Liver (tissue), 9 donors: ENCODE measurements around the gene RAMP3. TPM values are rescaled to one million over a fixed set of nuclear protein-coding genes. Genes with fewer than 3 reads are reported as not detected.
A peak's percentile ranks its signal among the peaks of the same experiment; 100 is the strongest.
"Not testable (repeated sequence)": the region's sequence is repeated elsewhere in the genome, so short reads cannot be mapped to it uniquely, and the experiment has no call there.

ENCODE experiments used
- DNase-seq: peaks from one replicate; pipeline ENCODE4 v3.0.0-alpha.2; 2017; ENCODE audit warnings: low spot score
- H3K27ac ChIP-seq, 2 donors: one replicate each; pipeline ENCODE4 v1.7.0; 2013; ENCODE audit warnings: inconsistent platforms in 2 of 2, low read length in 2 of 2, control low read depth in 1 of 2, low read depth in 1 of 2, mild to moderate bottlenecking in 1 of 2
- H3K27me3 ChIP-seq, 4 donors: one replicate each; pipeline versions ENCODE4 v1.6.1 to v1.7.0; 2013; ENCODE audit warnings: low read length in 3 of 4, inconsistent platforms in 1 of 4, mild to moderate bottlenecking in 1 of 4, moderate library complexity in 1 of 4; ENCODE audit not compliant: control insufficient read depth in 4 of 4, insufficient read depth in 4 of 4
- H3K36me3 ChIP-seq, 4 donors: one replicate each; pipeline versions ENCODE4 v1.6.1 to v1.7.0; 2013; ENCODE audit warnings: low read length in 3 of 4, mild to moderate bottlenecking in 3 of 4, low read depth in 1 of 4, moderate library complexity in 1 of 4; ENCODE audit not compliant: control insufficient read depth in 4 of 4, insufficient read depth in 3 of 4
- H3K4me1 ChIP-seq, 4 donors: one replicate each; pipeline versions ENCODE4 v1.6.1 to v1.7.0; 2013; ENCODE audit warnings: low read length in 3 of 4, mild to moderate bottlenecking in 3 of 4, moderate library complexity in 1 of 4; ENCODE audit not compliant: control insufficient read depth in 4 of 4, insufficient read depth in 4 of 4
- H3K4me3 ChIP-seq, 3 donors: one replicate each; pipeline versions ENCODE4 v1.6.1 to v1.7.0; 2013; ENCODE audit warnings: low read length in 3 of 3, control low read depth in 1 of 3, low read depth in 1 of 3, mild to moderate bottlenecking in 1 of 3
- H3K9ac ChIP-seq, 2 donors: one replicate each; pipeline ENCODE4 v1.7.0; 2013; ENCODE audit warnings: low read length in 2 of 2, mild to moderate bottlenecking in 2 of 2, moderate library complexity in 2 of 2, control low read depth in 1 of 2, low read depth in 1 of 2
- H3K9me3 ChIP-seq, 4 donors: one replicate each; pipeline versions ENCODE4 v1.6.1 to v1.7.0; 2013; ENCODE audit warnings: low read length in 3 of 4; ENCODE audit not compliant: control insufficient read depth in 4 of 4
- EGR1 ChIP-seq, 2 donors: IDR thresholded peaks; 2 replicates each; pipeline ENCODE4 v1.6.1; 2016 to 2018; ENCODE audit warnings: antibody characterized with exemption in 2 of 2, low read depth in 2 of 2
- FOXA1 ChIP-seq: IDR thresholded peaks from 2 replicates; pipeline ENCODE4 v1.6.1; 2016; ENCODE audit warnings: antibody characterized with exemption
- FOXA2 ChIP-seq: IDR thresholded peaks from 2 replicates; pipeline ENCODE4 v1.6.1; 2016; ENCODE audit warnings: antibody characterized with exemption
- GABPA ChIP-seq, 2 donors: IDR thresholded peaks in 1 of 2; conservative IDR thresholded peaks in 1 of 2; 2 replicates each; pipeline ENCODE4 v1.6.1; 2016; ENCODE audit warnings: antibody characterized with exemption in 2 of 2, mild to moderate bottlenecking in 1 of 2, moderate library complexity in 1 of 2
- HNF4A ChIP-seq, 2 donors: conservative IDR thresholded peaks; 2 replicates each; pipeline ENCODE4 v1.6.1; 2016; ENCODE audit warnings: antibody characterized with exemption in 2 of 2, mild to moderate bottlenecking in 2 of 2
- HNF4G ChIP-seq: IDR thresholded peaks from 2 replicates; pipeline ENCODE4 v1.6.1; 2016; ENCODE audit warnings: antibody characterized with exemption
- NR2F2 ChIP-seq: IDR thresholded peaks from 2 replicates; pipeline ENCODE4 v1.6.1; 2016; ENCODE audit warnings: antibody characterized with exemption
- RAD21 ChIP-seq, 2 donors: IDR thresholded peaks; 2 replicates each; pipeline ENCODE4 v1.6.1; 2016; ENCODE audit warnings: antibody characterized with exemption in 2 of 2, mild to moderate bottlenecking in 2 of 2
- SP1 ChIP-seq: IDR thresholded peaks from 2 replicates; pipeline ENCODE4 v1.6.1; 2018; ENCODE audit warnings: antibody characterized with exemption, mild to moderate bottlenecking
- TAF1 ChIP-seq: conservative IDR thresholded peaks from 2 replicates; pipeline ENCODE4 v1.6.1; 2016; ENCODE audit warnings: antibody characterized with exemption, mild to moderate bottlenecking
- YY1 ChIP-seq: IDR thresholded peaks from 2 replicates; pipeline ENCODE4 v1.6.1; 2016; ENCODE audit warnings: antibody characterized with exemption, mild to moderate bottlenecking
- WGBS: extraction: QIAGEN DNeasy Blood & Tissue Kit; methylation state at CpG from one replicate; pipeline ENCODE4 v1.1.7; 2013; 5-methylcytosine and 5-hydroxymethylcytosine counted together
- polyA plus RNA-seq, 2 donors: library from polyadenylated mRNA; stranded (reverse) in 1 of 2; unstranded in 1 of 2; fragments of 200-250 nt in 1 of 2; fragments of >200 nt in 1 of 2; fragmentation: Nextera tagmentation in 1 of 2; extraction: Ambion mirVana in 1 of 2; gene quantifications; one replicate each; pipeline versions ENCODE4 v1.2.1 to v1.2.3, GENCODE V29; 2013 to 2015
- total RNA-seq, 2 donors: library from RNA; depleted of rRNA; stranded (reverse); fragments of >200 nt; gene quantifications; one replicate each; pipeline ENCODE4 v1.2.3, GENCODE V29; 2014
- TF ChIP-seq, protein P1 (sequence below): IDR thresholded peaks from 2 replicates; pipeline ENCODE4 v1.6.1; 2016; ENCODE audit warnings: antibody characterized with exemption
- TF ChIP-seq, protein P2 (sequence below): IDR thresholded peaks from 2 replicates; pipeline ENCODE4 v1.6.1; 2016; ENCODE audit warnings: antibody characterized with exemption
- TF ChIP-seq, protein P3 (sequence below): IDR thresholded peaks from 2 replicates; pipeline ENCODE4 v1.6.1; 2016; ENCODE audit warnings: antibody characterized with exemption
- TF ChIP-seq, protein P4 (sequence below): IDR thresholded peaks from 2 replicates; pipeline ENCODE4 v1.6.1; 2016; ENCODE audit warnings: antibody characterized with exemption, mild to moderate bottlenecking
- donor health status: healthy.
- donor health status: healthy.
- donor health status: healthy.
- donor health status: healthy.
- donor health status: healthy.

Gene RAMP3
- total and polyA plus RNA-seq, 4 donors = 2.3 to 30.0 (median 22.2) TPM

DNA sequence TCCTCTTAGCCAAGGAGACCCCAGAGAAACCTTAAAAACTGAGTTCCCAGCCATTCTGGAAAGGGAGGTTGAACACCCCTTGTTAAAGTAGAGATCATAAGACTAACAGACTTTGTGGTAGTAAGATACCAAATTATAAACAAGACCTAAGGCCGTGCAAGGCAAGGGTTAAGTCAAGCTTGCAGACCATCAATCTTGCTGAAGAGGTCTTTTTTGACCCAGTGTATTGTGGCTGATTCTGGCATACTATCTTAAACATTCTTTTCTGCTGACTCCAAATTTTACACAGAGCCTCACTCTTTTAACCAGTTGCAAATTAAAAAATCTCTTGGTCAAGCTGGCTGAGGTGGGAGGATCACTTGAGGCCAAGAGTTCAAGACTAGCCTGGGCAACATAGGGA is 44.9 kb upstream of the RAMP3 start:
- 91% methylated on average over 1 of the region's 1 CpG for WGBS

DNA sequence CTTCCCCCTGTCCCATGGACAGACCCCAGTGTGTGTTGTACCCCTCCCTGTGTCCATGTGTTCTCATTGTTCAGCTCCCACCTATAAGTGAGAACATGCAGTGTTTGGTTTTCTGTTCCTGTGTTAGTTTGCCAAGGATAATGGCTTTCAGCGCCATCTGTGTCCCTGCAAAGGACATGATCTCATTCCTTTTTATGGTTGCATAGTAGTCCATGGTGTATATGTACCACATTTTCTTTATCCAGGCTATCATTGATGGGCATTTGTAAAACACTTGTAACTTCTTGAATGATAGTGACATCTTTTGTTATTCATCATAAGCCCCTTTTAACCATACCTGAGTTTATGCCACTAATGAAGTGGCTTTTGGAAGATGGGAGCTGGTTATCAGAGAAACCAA is 43.3 kb upstream of the RAMP3 start:
- 76% methylated on average over 1 of the region's 1 CpG for WGBS
- DNase-seq, H3K27ac ChIP-seq, H3K9me3 ChIP-seq, H3K4me3 ChIP-seq, H3K36me3 ChIP-seq, H3K9ac ChIP-seq, H3K27me3 ChIP-seq: not testable (repeated sequence)
- peaks cover 0 to 12% (median 5%) of the 10 kb centered on the region in 4 donors for H3K4me1 ChIP-seq

More for the DNA sequence above, 44.9 kb upstream of the RAMP3 start:
- DNase-seq = no peak
- Histone ChIP-seq H3K4me3 (peak overlapping the region in 1 of 3 donors; percentile 70), H3K9me3 (no peaks in the 10 kb centered on the region), H3K9ac (no peak overlapping the region), H3K36me3 (peaks cover 0 to 16% (median 14%) of the 10 kb centered on the region in 4 donors), H3K4me1 (peaks cover 0 to 21% (median 13%) of the 10 kb centered on the region in 4 donors), H3K27ac (no peak overlapping the region), H3K27me3 (no peaks in the 10 kb centered on the region)
- no peak for TF ChIP-seq NR2F2
- TF ChIP-seq TAF1 = no peak
- TF ChIP-seq, protein P1, sequence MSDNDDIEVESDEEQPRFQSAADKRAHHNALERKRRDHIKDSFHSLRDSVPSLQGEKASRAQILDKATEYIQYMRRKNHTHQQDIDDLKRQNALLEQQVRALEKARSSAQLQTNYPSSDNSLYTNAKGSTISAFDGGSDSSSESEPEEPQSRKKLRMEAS = no peak
- no peak for TF ChIP-seq YY1
- TF ChIP-seq FOXA2 = no peak
- no peak for TF ChIP-seq FOXA1
- no peak for TF ChIP-seq HNF4G
- TF ChIP-seq, protein P2, sequence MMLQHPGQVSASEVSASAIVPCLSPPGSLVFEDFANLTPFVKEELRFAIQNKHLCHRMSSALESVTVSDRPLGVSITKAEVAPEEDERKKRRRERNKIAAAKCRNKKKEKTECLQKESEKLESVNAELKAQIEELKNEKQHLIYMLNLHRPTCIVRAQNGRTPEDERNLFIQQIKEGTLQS = no peak
- TF ChIP-seq SP1 = no peak
- TF ChIP-seq, protein P3, sequence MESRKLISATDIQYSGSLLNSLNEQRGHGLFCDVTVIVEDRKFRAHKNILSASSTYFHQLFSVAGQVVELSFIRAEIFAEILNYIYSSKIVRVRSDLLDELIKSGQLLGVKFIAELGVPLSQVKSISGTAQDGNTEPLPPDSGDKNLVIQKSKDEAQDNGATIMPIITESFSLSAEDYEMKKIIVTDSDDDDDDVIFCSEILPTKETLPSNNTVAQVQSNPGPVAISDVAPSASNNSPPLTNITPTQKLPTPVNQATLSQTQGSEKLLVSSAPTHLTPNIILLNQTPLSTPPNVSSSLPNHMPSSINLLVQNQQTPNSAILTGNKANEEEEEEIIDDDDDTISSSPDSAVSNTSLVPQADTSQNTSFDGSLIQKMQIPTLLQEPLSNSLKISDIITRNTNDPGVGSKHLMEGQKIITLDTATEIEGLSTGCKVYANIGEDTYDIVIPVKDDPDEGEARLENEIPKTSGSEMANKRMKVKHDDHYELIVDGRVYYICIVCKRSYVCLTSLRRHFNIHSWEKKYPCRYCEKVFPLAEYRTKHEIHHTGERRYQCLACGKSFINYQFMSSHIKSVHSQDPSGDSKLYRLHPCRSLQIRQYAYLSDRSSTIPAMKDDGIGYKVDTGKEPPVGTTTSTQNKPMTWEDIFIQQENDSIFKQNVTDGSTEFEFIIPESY = no peak
- no peak for TF ChIP-seq HNF4A (conservative IDR thresholded peaks at IDR 0.05)
- TF ChIP-seq RAD21 (IDR thresholded peaks at IDR 0.05) = no peak
- no peak for TF ChIP-seq GABPA (IDR thresholded peaks at IDR 0.05 in 1 of 2, conservative IDR thresholded peaks at IDR 0.05 in 1 of 2)

DNA sequence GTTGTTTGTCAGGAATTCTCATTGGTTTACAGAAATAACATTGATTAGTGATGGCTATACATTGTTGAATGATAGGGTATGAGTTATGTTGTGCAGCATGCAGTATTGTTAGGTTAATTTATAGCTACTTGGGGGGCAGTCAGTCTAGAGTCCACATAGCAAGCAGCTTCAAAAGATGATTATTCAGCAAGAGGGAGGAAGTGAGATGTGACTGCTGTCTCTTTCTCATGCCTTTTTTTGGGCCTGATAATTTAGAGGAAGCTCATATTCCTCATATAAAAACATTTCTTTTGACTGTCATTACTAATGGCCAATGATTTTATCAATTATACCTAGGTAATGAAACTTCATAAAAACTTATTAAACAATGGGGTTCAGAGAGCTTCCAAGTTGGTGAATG is 42.7 kb upstream of the RAMP3 start:
- no peaks in the 10 kb centered on the region for H3K9me3 ChIP-seq
- DNase-seq = no peak
- TF ChIP-seq GABPA (IDR thresholded peaks at IDR 0.05 in 1 of 2, conservative IDR thresholded peaks at IDR 0.05 in 1 of 2) = no peak
- no peak for TF ChIP-seq RAD21 (IDR thresholded peaks at IDR 0.05)
- TF ChIP-seq, protein P4, sequence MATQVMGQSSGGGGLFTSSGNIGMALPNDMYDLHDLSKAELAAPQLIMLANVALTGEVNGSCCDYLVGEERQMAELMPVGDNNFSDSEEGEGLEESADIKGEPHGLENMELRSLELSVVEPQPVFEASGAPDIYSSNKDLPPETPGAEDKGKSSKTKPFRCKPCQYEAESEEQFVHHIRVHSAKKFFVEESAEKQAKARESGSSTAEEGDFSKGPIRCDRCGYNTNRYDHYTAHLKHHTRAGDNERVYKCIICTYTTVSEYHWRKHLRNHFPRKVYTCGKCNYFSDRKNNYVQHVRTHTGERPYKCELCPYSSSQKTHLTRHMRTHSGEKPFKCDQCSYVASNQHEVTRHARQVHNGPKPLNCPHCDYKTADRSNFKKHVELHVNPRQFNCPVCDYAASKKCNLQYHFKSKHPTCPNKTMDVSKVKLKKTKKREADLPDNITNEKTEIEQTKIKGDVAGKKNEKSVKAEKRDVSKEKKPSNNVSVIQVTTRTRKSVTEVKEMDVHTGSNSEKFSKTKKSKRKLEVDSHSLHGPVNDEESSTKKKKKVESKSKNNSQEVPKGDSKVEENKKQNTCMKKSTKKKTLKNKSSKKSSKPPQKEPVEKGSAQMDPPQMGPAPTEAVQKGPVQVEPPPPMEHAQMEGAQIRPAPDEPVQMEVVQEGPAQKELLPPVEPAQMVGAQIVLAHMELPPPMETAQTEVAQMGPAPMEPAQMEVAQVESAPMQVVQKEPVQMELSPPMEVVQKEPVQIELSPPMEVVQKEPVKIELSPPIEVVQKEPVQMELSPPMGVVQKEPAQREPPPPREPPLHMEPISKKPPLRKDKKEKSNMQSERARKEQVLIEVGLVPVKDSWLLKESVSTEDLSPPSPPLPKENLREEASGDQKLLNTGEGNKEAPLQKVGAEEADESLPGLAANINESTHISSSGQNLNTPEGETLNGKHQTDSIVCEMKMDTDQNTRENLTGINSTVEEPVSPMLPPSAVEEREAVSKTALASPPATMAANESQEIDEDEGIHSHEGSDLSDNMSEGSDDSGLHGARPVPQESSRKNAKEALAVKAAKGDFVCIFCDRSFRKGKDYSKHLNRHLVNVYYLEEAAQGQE = no peak
- TF ChIP-seq EGR1 (IDR thresholded peaks at IDR 0.05; ENCODE audit: low read depth in 2 of 2) = no peak
- no peaks in the 10 kb centered on the region for H3K36me3 ChIP-seq
- no peaks in the 10 kb centered on the region for H3K27me3 ChIP-seq
- H3K4me3 ChIP-seq = no peak overlapping the region
- peaks cover 0 to 12% (median 4%) of the 10 kb centered on the region in 4 donors for H3K4me1 ChIP-seq
- no peak overlapping the region for H3K27ac ChIP-seq
- H3K9ac ChIP-seq = no peak overlapping the region
